HG02610 (cell line): Measurements from ENCODE around the gene PCYT2.

Source experiments
- ATAC-seq: cut with Tn5 transposase; IDR thresholded peaks from one replicate; pipeline ENCODE4 v1.9.1; 2021; ENCODE audit warnings: mild to moderate bottlenecking, moderate library complexity; ENCODE audit not compliant: unreplicated experiment

PCYT2 gene

GRCh38 chr17:81927653-81928543 is 16.7 kb upstream of the PCYT2 start, which contains the start of gene MAFG:
Gene MAFG, minus strand, starts transcription at chr17:81927735. Its CDS starts 4,550 bp downstream, at chr17:81923185.
- ATAC-seq, result peak; percentile 54

- ATAC-seq, result no peak
These were observed 16.0 kb upstream of the PCYT2 start for GRCh38 chr17:81927152-81927652.

- no peak for ATAC-seq
These were observed 15.4 kb upstream of the PCYT2 start for GRCh38 chr17:81926451-81927151.

GRCh38 chr17:81925860-81926450 is 14.8 kb upstream of the PCYT2 start:
- no peak for ATAC-seq

GRCh38 chr17:81924557-81925532 is 13.6 kb upstream of the PCYT2 start:
- no peak for ATAC-seq

GRCh38 chr17:81923302-81924260 is 12.4 kb upstream of the PCYT2 start:
- ATAC-seq, result no peak

- ATAC-seq, result no peak
These were observed 11.5 kb upstream of the PCYT2 start for GRCh38 chr17:81922566-81923301.

GRCh38 chr17:81921996-81922565 is 10.9 kb upstream of the PCYT2 start:
- ATAC-seq, result no peak

- ATAC-seq, result no peak
These were observed 10.3 kb upstream of the PCYT2 start for GRCh38 chr17:81921537-81921862.

- ATAC-seq, result no peak
These were observed 9.7 kb upstream of the PCYT2 start for GRCh38 chr17:81920612-81921536.

- ATAC-seq, result no peak
These were observed 7.8 kb upstream of the PCYT2 start for GRCh38 chr17:81918832-81919545.

GRCh38 chr17:81918333-81918669 is 7.1 kb upstream of the PCYT2 start:
- peak; percentile 10 for ATAC-seq

- ATAC-seq, result peak; percentile 51
These were observed 6.5 kb upstream of the PCYT2 start, which contains the start of gene SIRT7 for GRCh38 chr17:81917565-81918332. Gene SIRT7, minus strand, starts transcription at chr17:81918176. Its CDS starts 45 bp downstream, at chr17:81918131.

- ATAC-seq, result no peak
These were observed 5.2 kb upstream of the PCYT2 start for GRCh38 chr17:81916234-81917001.

GRCh38 chr17:81915331-81915730 is 4.1 kb upstream of the PCYT2 start:
- ATAC-seq, result no peak
